ENCODE data around the gene DNAAF8.

GRCh38 chr16:4690946-4691665, 43.2 kb upstream of the DNAAF8 start:
- TF ChIP-seq CTCF (IDR thresholded peaks at IDR 0.05) (no peak), POLR2A (IDR thresholded peaks at IDR 0.05) (no peak), POLR2AphosphoS5 (IDR thresholded peaks at IDR 0.05) (no peak)
